Muscle layer of colon (tissue), 2 donors: ENCODE results near the gene HCN4.

Source experiments
- H3K27ac ChIP-seq: one replicate; pipeline ENCODE4 v1.7.0; 2013; ENCODE audit warnings: low read depth, mild to moderate bottlenecking, low read length, moderate library complexity
- H3K27me3 ChIP-seq, 2 donors: one replicate each; pipeline ENCODE4 v1.7.0; 2013; ENCODE audit warnings: low read length in 2 of 2, mild to moderate bottlenecking in 2 of 2; ENCODE audit not compliant: insufficient read depth in 2 of 2, control insufficient read depth in 1 of 2
- H3K36me3 ChIP-seq: one replicate; pipeline ENCODE4 v1.7.0; 2013; ENCODE audit warnings: mild to moderate bottlenecking, low read length; ENCODE audit not compliant: insufficient read depth
- H3K4me1 ChIP-seq: one replicate; pipeline ENCODE4 v1.7.0; 2013; ENCODE audit warnings: mild to moderate bottlenecking, low read length; ENCODE audit not compliant: insufficient read depth
- H3K4me3 ChIP-seq, 2 donors: one replicate each; pipeline ENCODE4 v1.7.0; 2013; ENCODE audit warnings: low read length in 2 of 2, low read depth in 1 of 2, mild to moderate bottlenecking in 1 of 2, moderate library complexity in 1 of 2
- H3K9ac ChIP-seq: one replicate; pipeline ENCODE4 v1.7.0; 2013; ENCODE audit warnings: low read length
- H3K9me3 ChIP-seq: one replicate; pipeline ENCODE4 v1.7.0; 2013; ENCODE audit warnings: mild to moderate bottlenecking, low read length
- donor health status: abdominal sarcoma.
- donor health status: Adenocarcinoma of cecum.

Gene HCN4

GRCh38 chr15:73331501-73331900 is 37.3 kb downstream of the HCN4 start:
- H3K27ac ChIP-seq = no peak overlapping the region
- H3K9me3 ChIP-seq = no peaks in the 10 kb centered on the region
- no peaks in the 10 kb centered on the region for H3K27me3 ChIP-seq
- H3K4me3 ChIP-seq = no peak overlapping the region
- H3K9ac ChIP-seq = no peak overlapping the region
- H3K4me1 ChIP-seq = no peaks in the 10 kb centered on the region
- H3K36me3 ChIP-seq = no peaks in the 10 kb centered on the region

- no peaks in the 10 kb centered on the region for H3K9me3 ChIP-seq
- H3K36me3 ChIP-seq = no peaks in the 10 kb centered on the region
- H3K27ac ChIP-seq = no peak overlapping the region
- H3K9ac ChIP-seq = no peak overlapping the region
- no peaks in the 10 kb centered on the region for H3K4me1 ChIP-seq
- H3K4me3 ChIP-seq = no peak overlapping the region
- H3K27me3 ChIP-seq = no peaks in the 10 kb centered on the region
Observed at GRCh38 chr15:73330206-73331051, 38.3 kb downstream of the HCN4 start.

- Histone ChIP-seq H3K27me3 (peaks cover 0 to 1% of the 10 kb centered on the region in 2 donors), H3K27ac (no peak overlapping the region), H3K36me3 (no peaks in the 10 kb centered on the region), H3K9ac (no peak overlapping the region), H3K9me3 (no peaks in the 10 kb centered on the region), H3K4me3 (no peak overlapping the region), H3K4me1 (no peaks in the 10 kb centered on the region)
Observed at GRCh38 chr15:73329501-73330200, 39.1 kb downstream of the HCN4 start.

GRCh38 chr15:73328981-73329380 is 39.8 kb downstream of the HCN4 start:
- Histone ChIP-seq H3K27me3 (peaks cover 0 to 4% of the 10 kb centered on the region in 2 donors), H3K9me3 (no peaks in the 10 kb centered on the region), H3K4me3 (no peak overlapping the region), H3K27ac (no peak overlapping the region), H3K9ac (no peak overlapping the region), H3K36me3 (no peaks in the 10 kb centered on the region), H3K4me1 (no peaks in the 10 kb centered on the region)

GRCh38 chr15:73328149-73328820 is 40.5 kb downstream of the HCN4 start:
- Histone ChIP-seq H3K9ac (no peak overlapping the region), H3K9me3 (no peaks in the 10 kb centered on the region), H3K27ac (no peak overlapping the region), H3K36me3 (no peaks in the 10 kb centered on the region), H3K4me3 (no peak overlapping the region), H3K4me1 (no peaks in the 10 kb centered on the region), H3K27me3 (peaks cover 0 to 4% of the 10 kb centered on the region in 2 donors)

GRCh38 chr15:73326157-73326556 is 42.6 kb downstream of the HCN4 start:
- H3K4me1 ChIP-seq = no peaks in the 10 kb centered on the region
- no peak overlapping the region for H3K4me3 ChIP-seq
- H3K9me3 ChIP-seq = no peaks in the 10 kb centered on the region
- H3K36me3 ChIP-seq = no peaks in the 10 kb centered on the region
- no peak overlapping the region for H3K9ac ChIP-seq
- H3K27ac ChIP-seq = no peak overlapping the region
- peaks cover 0 to 4% of the 10 kb centered on the region in 2 donors for H3K27me3 ChIP-seq

GRCh38 chr15:73325191-73325861 is 43.4 kb downstream of the HCN4 start:
- Histone ChIP-seq H3K36me3 (no peaks in the 10 kb centered on the region), H3K27ac (no peak overlapping the region), H3K9me3 (no peaks in the 10 kb centered on the region), H3K4me3 (no peak overlapping the region), H3K27me3 (peaks cover 0 to 4% of the 10 kb centered on the region in 2 donors), H3K4me1 (no peaks in the 10 kb centered on the region), H3K9ac (no peak overlapping the region)

- H3K27me3 ChIP-seq = peaks cover 0 to 4% of the 10 kb centered on the region in 2 donors
- H3K9me3 ChIP-seq = no peaks in the 10 kb centered on the region
- H3K27ac ChIP-seq = no peak overlapping the region
- H3K36me3 ChIP-seq = no peaks in the 10 kb centered on the region
- no peaks in the 10 kb centered on the region for H3K4me1 ChIP-seq
- no peak overlapping the region for H3K4me3 ChIP-seq
- no peak overlapping the region for H3K9ac ChIP-seq
Observed at GRCh38 chr15:73324496-73325170, 44.1 kb downstream of the HCN4 start.

- no peaks in the 10 kb centered on the region for H3K9me3 ChIP-seq
- peaks cover 0 to 4% of the 10 kb centered on the region in 2 donors for H3K27me3 ChIP-seq
- H3K9ac ChIP-seq = no peak overlapping the region
- no peaks in the 10 kb centered on the region for H3K36me3 ChIP-seq
- no peak overlapping the region for H3K4me3 ChIP-seq
- H3K27ac ChIP-seq = no peak overlapping the region
- no peaks in the 10 kb centered on the region for H3K4me1 ChIP-seq
Observed at GRCh38 chr15:73323956-73324355, 44.8 kb downstream of the HCN4 start.

GRCh38 chr15:73323374-73323955 is 45.3 kb downstream of the HCN4 start:
- no peaks in the 10 kb centered on the region for H3K4me1 ChIP-seq
- H3K4me3 ChIP-seq = no peak overlapping the region
- no peak overlapping the region for H3K27ac ChIP-seq
- no peak overlapping the region for H3K9ac ChIP-seq
- no peaks in the 10 kb centered on the region for H3K9me3 ChIP-seq
- no peaks in the 10 kb centered on the region for H3K36me3 ChIP-seq
- H3K27me3 ChIP-seq = peaks cover 0 to 4% of the 10 kb centered on the region in 2 donors
